Measurements from ENCODE around the gene CRYBG1.
"Not testable (repeated sequence)": the region's sequence is repeated elsewhere in the genome, so short reads cannot be mapped to it uniquely, and the experiment has no call there.

CRYBG1 gene

DNA sequence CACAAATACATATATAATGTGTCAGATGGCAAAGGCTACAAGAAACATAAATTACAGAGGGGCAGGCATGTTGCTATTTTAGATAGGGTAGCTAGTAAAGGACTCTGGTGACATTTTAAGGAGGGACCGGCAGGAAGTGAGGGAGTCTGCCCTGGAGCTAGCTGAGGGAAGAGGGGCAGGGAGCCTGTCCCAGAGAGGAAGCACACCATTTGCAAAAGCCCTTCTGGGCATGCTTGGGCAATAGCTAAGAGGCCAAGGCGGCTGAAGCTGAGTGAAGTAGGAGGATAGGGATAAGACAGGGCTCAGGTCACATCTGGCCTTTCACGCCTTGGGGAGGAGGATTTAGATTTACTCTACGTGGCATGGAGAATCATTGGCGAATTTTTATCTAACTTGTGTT lies 172.5 kb downstream of the CRYBG1 start:
- no peak for DNase-seq

DNA sequence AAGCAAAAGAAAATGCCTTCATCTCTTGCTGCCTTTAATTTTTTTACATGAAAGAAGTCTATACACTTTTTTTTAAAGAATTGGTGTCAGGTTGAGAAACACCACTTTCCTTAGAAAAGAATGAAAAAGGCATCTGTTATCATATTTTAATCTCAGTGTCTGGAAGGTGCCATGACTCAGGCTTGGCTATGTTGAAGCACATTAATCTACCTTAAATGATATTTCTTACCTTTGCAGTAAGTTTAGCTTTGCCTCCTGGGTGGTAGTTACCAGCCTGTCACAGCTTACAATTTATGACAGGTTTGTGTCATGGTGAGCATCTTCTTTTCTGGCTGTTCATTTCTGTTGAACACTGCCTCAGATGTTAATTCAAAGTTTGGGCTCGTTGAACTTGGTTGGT lies 173.5 kb downstream of the CRYBG1 start:
- no peak for DNase-seq

DNA sequence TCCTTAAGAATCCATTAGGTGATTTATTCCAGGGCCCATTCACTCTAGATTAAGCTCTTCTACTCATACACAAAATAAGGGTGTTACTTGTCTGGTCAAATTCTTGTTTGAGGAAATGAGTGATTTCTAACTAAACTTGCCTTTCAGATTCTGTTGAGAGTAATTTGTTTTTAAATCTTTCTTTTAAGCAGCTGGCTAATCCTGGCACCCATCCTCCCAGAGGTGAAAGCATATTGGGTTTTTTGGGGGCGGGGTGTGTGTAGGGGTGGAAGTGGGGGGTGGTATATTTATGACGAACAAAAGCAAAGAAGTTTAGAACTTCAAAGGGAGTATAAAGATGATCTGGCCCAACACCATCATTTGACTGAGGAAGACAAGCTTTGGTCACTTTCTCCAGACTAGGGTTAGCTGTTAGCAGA lies 174.1 kb downstream of the CRYBG1 start:
- no peak for DNase-seq

- DNase-seq: no peak
Observed at GRCh38 chr6:106535012-106535411, 174.5 kb downstream of the CRYBG1 start.

DNA sequence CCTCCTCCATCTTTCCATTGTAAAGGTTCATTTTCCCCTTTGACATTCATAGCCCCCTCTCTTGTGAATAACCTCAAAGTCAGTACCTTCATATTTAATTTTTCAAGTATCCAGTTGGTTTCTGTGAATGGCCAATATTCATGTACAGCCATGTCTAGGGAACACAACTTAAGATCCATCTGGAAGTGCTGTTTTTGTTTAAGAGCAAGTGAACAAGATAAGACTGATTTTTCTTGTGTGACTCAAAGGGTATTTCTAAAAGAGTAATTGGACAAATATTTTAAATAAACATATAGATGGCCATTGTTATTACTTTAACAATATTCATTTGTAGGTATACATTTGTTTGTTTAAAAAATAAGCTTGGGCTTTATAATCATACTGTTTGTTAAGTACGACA lies 175.8 kb downstream of the CRYBG1 start:
- no peak for DNase-seq

- DNase-seq: no peak
Observed at GRCh38 chr6:106536851-106537250, 176.3 kb downstream of the CRYBG1 start.

DNA sequence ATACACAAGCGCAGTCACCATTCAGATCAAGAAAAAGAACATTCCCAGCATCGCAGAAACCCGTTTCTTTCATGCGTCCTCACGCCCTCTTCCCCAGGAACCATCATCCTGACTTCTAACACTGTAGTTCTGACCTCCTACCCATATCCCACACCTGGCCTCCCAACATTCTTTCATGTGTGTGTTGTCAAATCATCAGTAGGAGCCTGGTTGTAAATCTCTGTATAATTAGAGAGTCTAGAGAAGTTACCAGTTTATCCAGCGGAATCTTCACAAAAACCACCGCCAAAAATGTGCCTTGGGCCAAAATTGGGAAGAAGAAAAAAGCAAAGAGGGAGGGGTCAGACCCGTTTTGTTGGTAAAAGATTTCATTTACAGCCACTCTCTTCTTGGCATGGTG lies 177.1 kb downstream of the CRYBG1 start:
- DNase-seq: no peak

DNA sequence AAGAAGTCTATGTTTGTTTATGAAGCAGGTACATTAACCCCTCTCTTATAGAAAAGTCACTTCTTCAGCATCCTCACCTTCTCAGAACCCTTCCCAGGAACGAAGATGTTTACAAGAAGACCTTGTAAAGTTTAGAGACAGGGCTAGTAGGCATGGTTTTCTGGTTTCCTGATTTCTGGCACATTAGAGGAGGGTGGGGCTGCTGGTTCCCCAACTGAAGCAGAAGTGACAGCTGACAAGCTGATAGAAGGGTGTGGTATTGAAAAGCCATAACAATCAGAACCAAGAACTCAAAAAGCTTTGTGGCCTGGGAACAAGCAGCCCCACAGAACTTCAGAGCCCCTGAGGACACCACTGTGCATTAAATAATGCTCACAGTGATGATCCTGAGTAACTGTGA lies 177.6 kb downstream of the CRYBG1 start:
- no peak for DNase-seq

DNA sequence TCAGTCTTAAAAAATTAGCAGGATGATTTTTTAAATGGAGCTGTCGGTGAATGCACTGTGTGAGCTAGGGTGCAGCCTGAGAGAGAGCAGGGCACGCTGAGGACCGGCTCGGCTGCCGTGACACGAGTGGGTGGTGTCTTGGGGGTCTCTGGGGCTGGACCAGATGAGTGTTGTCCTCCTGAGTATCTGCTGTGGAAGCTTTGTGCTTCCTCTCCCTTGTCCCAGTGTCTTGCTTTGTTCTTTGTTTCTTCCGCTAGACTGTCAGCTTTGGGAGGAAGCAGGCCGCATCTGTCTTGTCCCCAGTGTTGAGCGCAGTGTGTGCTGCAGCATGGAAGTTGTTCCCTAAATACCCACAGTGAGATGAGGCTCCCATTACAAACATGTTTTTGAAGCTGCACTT lies 179.4 kb downstream of the CRYBG1 start:
- DNase-seq: no peak

DNA sequence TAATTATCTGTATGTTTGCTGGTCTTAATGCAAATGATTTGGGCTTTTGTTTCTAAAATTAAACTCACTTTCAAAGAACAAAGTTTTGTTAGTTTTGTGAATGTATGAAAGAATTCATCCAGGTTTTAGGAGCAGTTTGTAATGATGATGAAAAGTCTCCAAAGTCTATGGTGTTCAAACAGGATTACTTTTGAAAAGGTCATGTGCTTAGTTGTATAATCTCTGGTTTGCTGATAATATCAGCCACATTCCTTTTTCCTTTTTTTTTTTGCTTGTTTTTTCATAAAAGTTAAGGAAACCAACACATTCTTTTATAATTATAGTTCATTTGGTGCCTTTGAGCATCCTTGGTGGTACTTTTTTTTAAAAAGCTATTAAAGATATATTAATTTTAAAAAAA lies 179.9 kb downstream of the CRYBG1 start:
- DNase-seq: no peak

GRCh38 chr6:106540907-106541306 lies 180.4 kb downstream of the CRYBG1 start:
- no peak for DNase-seq

GRCh38 chr6:106546261-106546690 lies 185.8 kb downstream of the CRYBG1 start:
- DNase-seq: no peak

GRCh38 chr6:106546691-106547414 lies 186.3 kb downstream of the CRYBG1 start:
- DNase-seq: no peak

GRCh38 chr6:106547601-106548453 lies 187.3 kb downstream of the CRYBG1 start:
- DNase-seq: peak; percentile 49

- DNase-seq: not testable (repeated sequence)
Observed at GRCh38 chr6:106548926-106549455, 188.5 kb downstream of the CRYBG1 start.

DNA sequence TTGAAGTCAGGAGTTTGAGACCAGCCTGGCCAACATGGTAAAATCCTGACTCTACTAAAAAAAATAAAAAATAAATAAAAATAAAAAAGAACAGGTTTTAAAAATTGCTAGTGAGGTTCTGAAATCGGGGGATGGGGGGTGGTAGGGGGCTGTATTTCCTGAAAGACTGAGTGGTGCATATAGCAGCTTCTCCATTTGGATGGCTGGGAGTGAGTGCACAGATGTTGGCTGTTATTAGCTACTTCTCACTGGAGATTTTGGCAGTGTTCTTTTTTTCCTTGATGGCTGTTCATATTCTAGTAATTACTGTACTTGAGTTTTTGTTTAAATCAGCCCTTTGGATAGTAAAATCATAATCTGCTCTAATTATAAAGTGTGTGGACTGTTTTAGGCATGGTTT lies 189.0 kb downstream of the CRYBG1 start:
- no peak for DNase-seq

DNA sequence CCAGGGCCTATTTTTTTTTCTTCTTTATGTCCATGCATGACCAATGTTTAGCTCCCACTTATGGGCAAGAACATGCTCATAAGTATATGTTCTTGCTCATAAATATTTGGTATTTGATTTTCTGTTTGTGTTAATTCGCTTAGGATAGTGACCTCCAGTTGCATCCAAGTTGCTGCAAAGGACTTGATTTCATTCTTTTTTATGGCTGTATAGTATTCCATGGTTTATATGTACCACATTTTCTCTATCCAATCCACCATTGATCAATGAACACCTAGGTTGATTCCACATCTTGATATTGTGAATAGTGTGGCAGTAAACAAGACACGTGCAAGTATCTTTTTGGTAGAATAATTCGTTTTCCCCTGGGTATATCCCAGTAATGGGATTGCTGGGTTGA lies 190.6 kb downstream of the CRYBG1 start:
- DNase-seq: no peak

DNA sequence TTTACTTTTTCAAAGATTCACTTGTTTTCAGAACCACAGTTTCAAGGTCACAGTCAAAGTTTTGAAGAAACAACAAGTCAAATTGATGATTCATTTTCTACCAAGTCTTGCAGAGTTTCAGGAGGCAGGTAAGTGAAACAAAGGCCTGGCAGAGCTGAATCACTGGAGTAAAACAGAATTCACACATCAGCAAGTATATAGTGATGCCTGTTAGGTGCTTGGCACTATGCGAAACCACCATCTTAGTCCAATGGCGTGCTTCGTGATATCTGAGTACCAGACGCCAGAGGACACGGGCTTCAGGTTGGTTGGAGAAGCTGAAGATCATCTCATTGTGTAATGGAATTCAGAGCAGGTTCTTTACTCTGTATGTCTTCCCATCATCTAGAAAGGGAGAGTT lies 192.9 kb downstream of the CRYBG1 start:
- DNase-seq: no peak

- no peak for DNase-seq
Observed at GRCh38 chr6:106555767-106556166, 195.2 kb downstream of the CRYBG1 start.

DNA sequence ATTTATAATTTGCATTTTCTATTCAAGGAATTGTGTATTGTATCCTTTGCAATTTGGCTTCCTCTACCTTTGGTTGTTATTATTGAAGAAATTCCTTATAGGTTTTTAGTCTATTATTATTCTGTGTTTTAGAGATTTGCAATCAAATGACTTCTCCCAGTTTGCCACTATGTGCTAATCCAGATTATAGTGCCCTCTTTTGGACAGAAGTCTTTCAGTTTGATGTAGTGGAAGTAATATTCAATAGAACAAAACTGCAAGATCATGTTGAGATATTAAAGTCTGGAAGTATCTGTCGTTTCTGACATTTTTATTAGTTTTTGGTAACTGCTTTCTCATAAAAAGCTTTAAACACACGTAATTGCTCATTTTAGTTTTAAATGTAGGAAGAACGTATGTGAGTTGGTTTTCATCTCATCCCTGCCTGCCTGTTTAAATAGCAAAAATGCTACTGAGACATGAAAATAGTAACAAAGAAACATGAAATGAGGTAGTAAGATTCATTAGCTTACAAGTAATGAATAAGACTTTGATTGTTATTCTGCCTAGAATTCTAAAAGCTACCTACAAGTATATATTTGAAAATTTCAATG lies 195.9 kb downstream of the CRYBG1 start:
- no peak for DNase-seq

DNA sequence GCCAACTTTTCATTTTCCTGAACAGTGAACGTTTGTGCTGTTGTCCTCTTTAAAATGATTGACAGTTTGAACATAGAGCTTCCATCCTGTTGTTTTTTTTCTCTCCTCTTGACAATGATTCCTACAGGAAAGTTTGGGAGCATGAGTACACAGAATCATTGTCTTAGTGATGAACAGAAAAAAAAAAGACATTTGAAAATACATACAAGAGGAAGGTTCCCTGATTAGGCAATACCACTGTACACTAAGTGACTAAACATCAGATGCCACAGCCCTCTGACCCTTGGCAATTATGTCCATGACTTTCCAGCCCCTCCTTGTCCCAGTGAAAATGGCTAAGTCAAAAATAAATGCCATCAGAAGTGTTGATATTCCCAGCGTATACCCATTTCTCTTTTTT lies 197.3 kb downstream of the CRYBG1 start:
- no peak for DNase-seq

DNA sequence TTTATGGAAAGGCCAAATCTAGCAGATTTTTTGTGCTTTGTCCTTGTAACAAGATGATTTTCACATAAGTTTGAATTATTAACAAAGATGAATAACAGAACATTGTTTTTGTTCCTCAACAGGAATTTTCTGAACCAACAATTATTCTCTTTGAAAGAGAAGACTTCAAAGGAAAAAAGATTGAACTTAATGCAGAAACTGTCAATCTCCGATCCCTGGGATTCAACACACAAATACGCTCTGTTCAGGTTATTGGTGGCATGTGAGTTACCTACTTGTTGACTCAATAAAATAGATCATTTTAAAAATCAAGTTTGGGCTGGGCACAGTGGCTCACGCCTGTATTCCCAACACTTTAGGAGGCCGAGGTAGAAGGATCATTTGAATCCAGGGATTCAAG lies 197.8 kb downstream of the CRYBG1 start:
- no peak for DNase-seq

GRCh38 chr6:106559659-106560058 lies 199.1 kb downstream of the CRYBG1 start:
- not testable (repeated sequence) for DNase-seq

Measured in activated T-cell treated with anti-CD3 and anti-CD28 coated beads, Interleukin-2, amount 50 U/mL, for 1 hour (primary cell).